ENCODE data around the gene NUMB.

Gene NUMB

GRCh38 chr14:73245480-73246325 is 212.6 kb downstream of the NUMB start:
- peak; percentile 66 for DNase-seq

DNA sequence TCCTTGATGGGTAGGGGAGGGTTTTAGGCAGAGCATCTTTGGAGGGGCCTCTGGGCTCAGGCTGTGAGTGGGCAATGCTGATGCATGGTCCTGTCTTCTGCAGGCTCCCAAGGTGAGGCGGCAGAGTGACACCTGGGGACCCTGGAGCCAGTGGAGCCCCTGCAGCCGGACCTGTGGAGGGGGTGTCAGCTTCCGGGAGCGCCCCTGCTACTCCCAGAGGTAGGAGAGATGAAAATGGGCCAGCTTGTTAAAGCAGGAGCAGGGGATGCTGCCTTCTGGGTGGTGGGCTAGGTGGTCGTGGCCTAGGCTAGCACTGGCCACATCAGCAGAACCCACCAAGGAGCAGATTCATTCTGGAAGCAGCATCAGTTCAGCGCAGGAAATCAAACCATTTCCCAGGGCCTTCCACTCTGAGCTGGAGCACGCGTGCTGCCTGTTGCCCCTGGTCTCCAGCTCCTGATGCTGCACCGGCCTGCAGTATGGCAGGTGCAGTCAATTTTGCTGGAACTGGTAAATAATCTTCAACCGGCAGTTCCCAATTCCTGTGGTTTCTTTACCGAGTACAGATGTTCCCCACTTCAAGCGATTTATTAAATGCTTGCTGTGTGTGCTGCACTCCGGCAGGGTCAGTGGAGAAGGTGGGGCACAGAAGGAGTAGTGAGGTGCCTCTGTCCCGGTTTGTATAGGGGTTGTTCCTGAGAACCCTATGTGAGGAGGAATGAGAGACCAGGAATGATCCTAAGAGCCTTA is 213.6 kb downstream of the NUMB start:
- no peak for DNase-seq

DNA sequence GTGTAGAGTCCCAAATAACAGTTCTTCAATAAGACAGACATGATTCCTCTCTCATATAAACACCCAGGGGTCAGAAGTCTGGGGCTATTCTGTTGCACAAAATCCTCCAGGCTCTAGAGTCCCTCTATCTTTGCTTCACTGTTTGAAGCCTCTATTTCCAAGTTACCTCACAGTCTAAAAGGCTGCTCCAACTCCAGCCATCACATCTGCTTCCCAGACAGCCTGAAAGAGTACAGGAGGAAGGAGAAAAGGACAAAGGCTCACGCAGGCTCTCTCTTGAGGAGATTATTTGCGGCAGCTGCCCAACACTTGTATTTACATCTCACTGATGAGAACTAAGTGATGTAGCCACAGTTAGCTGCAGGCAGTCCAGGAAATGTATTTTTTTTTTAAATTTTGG is 214.6 kb downstream of the NUMB start:
- no peak for DNase-seq

DNA sequence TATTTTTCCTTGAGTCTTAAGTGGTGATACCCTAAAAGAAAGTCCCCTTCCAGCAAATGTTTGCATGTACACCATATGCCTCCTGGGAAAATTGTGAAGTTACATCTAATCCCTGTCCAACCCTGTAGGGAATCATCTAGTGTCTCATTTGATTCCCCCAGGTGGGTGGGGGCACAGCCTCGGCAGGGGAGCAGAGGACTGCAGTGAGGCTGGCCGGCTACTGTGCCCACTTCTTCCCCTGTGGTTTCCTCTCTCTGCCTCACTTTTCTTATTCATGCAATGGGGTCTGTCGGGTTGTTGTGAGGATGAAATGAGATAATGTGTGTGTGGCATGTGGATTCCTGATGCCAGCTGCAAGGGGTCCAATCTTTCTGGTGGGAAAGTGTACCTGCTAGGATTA is 215.0 kb downstream of the NUMB start:
- no peak for DNase-seq

DNA sequence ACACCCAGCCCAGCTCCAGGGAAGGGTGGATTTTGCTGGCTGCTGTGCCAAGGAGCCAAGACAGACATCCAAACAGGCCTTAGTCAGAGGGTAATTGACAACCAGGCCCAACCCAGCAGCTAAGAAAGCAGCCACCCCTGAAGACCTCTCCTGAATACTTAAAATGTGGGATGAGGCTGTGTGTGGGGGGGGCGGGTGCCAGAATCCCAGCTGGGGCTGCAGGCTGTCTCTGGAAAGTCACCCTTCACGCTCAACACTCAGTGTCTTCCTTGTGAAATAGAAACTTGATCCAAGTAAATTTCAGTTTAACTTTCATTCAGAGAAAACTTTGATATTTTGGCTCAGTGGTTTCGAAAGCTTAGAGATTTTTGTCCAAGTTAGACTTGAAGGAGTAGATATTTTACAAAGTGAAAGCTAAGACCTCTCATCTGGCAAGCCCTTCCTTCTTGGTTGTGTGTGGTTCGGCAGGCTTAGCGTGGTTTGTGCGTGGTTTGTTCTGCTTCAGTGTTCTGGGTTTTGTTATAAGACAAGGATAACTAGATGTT is 215.9 kb downstream of the NUMB start:
- DNase-seq, result peak; percentile 23

DNA sequence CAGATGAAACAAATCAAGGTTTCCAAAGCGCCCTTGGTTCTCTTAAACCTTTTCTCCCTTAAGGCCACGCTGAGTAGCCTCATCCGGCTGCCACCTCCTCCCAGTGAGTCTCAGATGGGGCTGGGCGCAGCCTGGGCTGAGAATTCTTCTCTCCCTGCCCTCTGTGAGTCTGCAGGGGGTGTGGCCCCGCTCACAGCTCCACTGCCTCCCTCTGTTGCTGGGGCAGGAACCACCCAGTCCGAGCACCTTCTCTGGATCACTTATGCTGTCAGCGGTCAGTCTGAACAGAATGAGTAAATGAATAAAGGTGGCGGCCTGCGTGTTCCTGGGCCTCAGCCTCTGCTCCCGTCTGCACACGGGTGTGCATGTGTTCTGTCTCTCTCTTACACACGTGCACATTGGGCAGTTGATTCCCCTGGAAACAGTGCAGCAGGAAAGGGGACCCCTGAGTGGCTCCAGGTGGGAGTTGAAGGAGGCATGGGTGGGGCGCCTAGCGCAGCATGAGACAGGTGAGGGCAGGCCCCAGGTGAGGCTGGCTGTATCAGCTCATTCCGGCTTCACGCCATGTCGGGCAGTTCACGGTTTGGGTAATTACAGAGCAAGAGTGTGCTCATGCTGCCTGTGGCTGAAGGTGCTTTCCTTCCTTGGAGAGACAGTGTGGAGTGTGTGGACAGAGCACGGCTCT is 216.7 kb downstream of the NUMB start:
- DNase-seq, result peak; percentile 32

DNA sequence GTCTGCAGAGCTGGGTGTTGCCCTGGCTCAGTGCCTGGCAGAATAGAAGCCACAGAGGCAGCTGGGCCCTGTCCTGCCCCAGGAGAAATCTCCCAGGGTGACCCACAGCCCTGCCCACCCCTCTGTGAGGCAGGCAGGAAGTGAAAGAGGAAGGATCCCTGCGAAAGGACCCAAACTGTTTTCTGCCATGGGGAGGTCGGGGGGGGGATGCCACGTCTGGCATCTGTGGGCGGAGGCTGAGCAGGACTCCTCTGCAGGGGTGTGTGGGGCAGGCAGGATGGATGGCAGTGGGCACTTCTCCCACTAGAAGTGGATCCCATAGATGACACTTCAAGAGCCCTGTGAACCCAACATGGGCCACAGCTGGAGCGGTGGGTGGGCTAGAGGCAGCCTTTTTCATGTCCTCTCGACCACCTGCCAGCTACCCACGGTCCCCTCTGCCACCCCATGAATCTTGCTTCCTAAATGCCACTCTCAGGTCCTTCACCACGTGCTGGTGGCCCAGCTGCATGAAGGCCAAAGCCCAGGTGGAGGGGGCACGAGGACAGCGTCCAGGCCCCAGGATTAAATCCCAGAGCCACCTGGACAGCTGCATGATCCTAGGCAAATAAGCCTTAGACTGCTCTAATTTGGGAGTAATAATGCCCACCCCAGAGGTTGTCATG is 217.4 kb downstream of the NUMB start:
- DNase-seq, result no peak

DNA sequence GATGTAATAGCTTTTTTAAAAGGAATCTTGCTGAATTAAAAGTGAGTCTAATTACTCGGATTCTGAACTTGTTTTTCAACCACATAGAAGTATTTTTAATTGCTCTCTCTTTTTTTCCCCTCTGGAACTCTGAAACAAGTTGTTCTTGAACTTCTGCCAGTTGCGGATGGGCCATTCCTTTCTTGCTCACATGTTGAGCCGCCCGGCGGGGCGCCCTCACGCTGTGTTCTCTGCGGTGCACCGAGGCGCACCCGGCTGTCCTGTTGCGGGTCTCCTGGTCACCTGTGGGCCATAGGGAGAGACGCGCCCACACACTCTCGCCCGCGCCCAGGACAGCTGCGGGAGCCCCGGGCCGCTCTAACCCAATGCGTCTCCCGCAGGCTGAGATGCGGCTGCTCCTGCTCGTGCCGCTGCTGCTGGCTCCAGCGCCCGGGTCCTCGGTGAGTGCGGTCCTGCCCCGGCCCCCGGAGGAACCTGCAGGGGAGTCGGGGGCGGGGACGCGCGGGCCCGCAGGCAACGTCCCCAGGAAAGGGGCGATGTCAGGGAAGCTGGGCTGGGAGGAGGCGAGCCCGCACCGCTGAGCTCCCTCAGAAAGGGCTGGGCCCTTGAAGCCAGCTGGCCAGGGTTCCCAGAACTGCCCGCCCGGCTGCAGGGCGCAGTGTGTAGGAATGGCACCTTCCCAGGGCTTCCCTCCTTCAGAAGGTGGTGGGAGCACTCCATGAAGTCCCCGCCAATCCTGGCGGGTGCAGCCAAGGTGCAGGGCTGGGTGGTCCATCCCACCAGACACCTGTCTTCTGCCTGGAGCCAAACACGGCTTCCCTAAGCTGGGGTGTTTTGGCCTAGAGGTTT is 218.7 kb downstream of the NUMB start:
- DNase-seq, result peak; percentile 66

- DNase-seq, result no peak
These were observed 219.4 kb downstream of the NUMB start for GRCh38 chr14:73238941-73239340.

GRCh38 chr14:73238424-73238852 is 219.9 kb downstream of the NUMB start:
- peak; percentile 51 for DNase-seq

DNA sequence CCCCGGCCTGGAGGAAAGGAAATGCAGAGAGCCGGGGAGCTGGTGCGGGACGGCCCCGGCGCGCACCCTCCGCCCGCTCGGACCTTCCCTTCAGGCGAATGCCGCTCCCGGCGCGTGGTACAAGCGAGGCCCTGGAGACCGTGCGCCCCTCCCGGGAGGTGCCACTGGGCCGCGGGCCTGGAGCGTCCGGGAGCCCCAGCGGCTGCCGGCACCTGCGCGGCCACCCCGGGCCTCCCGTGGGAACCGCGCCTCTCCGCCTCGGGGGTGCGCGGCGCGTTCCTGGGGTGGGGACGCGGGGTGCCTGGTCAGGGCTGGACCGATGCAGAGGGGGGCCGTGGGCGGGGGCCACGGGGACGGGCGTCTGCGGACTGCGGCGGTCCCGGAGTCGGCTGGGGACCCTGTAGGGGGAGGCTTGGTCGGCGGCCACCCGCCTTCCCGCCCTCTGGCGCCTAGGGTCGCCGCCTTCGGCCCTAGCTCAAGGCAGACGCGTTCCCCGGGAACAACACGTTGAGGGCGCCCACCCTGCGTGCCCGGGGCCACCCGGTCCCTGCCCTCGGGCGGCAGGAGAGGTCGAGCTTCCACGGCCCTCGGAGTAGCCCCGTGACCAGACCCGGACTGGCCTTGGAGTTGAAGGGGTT is 220.4 kb downstream of the NUMB start:
- DNase-seq, result no peak

DNA sequence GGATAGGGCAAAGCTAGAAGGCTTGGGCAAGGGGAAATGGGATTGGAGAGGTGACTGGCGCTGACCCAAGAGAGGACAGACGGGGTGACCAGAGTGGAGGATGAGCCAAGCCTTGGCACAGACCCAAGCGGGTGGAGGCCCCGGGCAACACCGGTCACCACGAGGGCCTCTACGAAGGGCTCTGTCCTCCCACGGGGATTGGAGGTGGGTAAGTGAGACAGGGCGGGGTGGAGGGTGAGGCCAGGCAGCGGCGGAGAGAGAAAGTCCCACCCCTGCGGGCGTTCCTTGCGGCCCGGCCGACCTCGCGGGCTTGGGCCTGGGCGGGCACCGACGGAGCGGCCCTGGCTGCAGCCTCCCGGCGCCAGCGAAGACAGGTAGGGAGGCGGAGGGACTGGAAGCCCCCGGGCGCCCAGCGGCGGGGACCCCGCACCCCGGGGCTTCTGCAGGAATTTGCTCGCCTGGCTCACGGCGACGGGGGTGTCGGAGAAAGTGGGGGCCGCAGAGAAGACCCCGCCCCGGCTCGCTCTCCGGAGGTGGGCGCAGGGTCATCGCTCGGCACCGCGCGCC is 221.0 kb downstream of the NUMB start, which contains the start of gene PAPLN:
Gene PAPLN (plus strand): TSS at position 288 of the 567 bp plus-strand sequence. CDS start 2,273 bp downstream, outside the sequence.
- DNase-seq, result peak; percentile 71

DNA sequence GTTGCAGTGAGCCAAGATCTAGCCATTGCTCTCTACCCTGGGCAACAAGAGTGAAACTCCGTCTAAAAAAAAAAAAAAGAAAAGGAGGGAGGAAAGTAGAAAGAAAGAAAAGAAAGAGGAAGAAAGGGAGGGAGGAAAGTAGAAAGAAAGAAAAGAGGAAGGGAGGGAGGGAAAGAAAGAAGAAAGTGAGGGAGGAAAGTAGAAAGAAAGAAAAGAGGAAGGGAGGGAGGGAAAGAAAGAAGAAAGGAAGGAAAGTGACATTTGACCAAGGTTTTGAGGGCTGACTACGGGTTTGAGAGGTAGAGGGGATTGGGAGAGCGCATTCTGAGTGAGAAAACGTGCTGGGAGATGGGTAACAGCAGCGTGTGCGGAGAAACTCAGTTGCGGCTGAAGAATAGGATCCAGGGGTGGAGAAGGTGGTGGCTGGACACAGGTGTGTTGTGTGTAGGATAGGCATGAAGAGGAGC is 221.6 kb downstream of the NUMB start:
- no peak for DNase-seq

GRCh38 chr14:73236157-73236556 is 222.2 kb downstream of the NUMB start:
- no peak for DNase-seq

DNA sequence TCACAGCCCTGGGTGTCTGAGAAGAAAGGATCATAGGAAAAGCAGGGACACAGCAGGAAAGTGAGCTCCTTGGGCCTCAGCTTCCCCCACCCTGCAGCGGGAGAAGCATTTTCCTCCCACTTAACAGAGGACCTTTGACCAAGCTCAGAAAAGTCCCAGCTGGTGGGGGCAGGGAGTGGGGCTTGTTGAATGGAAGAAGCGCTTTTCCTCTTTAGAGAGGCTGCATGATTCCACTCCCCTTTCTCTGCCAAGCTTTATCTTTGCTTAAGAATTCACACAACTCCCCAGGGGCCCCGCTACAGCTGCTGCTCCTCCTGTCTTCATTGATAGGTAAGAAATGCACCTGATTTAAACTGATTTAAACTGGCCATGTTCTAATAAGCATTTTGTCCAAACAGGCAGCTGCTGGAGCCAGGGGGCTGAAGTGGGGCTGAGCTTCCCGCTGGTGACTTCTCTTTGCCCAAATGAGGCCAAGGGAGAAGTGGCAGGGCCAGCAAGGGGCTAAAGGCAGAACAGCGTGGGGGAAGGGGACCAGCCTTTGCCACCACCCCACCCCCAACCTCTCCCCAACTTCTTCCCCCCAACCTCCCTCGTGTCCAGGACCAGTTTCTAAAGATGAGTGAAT is 222.7 kb downstream of the NUMB start:
- peak; percentile 52 for DNase-seq

- DNase-seq, result no peak
These were observed 223.6 kb downstream of the NUMB start for GRCh38 chr14:73234586-73235394.

DNA sequence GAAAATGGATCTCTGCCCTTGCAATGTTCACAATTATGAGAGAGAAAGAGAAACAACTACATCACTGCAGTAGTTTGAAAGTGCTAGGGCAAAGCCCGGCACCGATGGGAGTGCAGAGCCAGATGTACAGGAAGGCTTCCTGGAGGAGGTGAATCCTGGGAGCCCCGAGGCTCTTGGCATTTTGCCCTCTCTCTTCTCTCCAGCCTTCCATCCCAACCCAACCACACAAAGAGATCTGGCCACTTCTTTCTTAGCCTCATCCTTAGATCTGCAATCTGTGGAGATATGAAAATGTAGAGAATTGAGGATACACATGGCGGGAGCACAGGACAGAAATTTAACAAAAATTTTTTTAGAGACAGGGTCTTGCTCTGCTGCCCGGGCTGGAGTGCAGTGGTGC is 224.3 kb downstream of the NUMB start:
- DNase-seq, result no peak

DNA sequence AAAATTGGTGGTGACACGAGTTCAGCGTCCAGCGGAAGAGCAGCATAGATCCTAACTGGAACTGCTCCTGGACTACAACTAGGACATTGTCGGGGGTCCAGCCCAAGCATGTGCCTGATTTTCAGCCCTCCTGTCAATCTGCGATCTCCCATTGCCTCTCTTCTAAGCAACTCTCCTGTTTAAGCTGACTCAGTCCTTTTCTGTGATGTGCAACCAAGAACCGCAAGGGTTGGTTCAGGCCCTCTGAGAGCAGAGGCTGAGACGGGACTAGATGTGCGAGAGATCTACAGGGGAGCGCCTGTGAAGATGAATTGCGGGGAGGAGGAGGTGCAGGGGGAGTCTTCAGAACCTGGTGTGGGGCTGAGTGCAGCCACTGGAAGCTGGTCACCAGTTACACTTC is 224.8 kb downstream of the NUMB start:
- no peak for DNase-seq

- no peak for DNase-seq
These were observed 225.4 kb downstream of the NUMB start for GRCh38 chr14:73232984-73233383.

Data from right kidney (tissue), 1 donor.